Trophoblast cell (in vitro differentiated cells and primary cell): ENCODE data around the gene SUSD1. TPM values are rescaled to one million over a fixed set of nuclear protein-coding genes. Genes with fewer than 3 reads are reported as not detected.

ENCODE experiments used
- DNase-seq, 2 donors: peaks; one replicate each; pipeline ENCODE4 v3.0.0-alpha.2; 2016
- H2AFZ ChIP-seq: 2 replicates; pipeline ENCODE4 v1.6.1; 2013; ENCODE audit warnings: low read length, moderate library complexity, mild to moderate bottlenecking; ENCODE audit not compliant: insufficient read depth, poor library complexity
- H2AK5ac ChIP-seq: 2 replicates; pipeline ENCODE4 v1.6.1; 2013; ENCODE audit warnings: mild to moderate bottlenecking, low read length
- H2BK120ac ChIP-seq: 2 replicates; pipeline ENCODE4 v1.6.1; 2013; ENCODE audit warnings: low read length, mild to moderate bottlenecking, moderate library complexity; ENCODE audit not compliant: insufficient read depth, poor library complexity
- H2BK12ac ChIP-seq: 2 replicates; pipeline ENCODE4 v1.6.1; 2013; ENCODE audit warnings: mild to moderate bottlenecking, low read length, moderate library complexity
- H2BK5ac ChIP-seq: 2 replicates; pipeline ENCODE4 v1.6.1; 2013; ENCODE audit warnings: low read length, low read depth, moderate library complexity, mild to moderate bottlenecking; ENCODE audit not compliant: poor library complexity
- H3K14ac ChIP-seq: 2 replicates; pipeline ENCODE4 v1.6.1; 2013; ENCODE audit warnings: mild to moderate bottlenecking, low read length
- H3K18ac ChIP-seq: 2 replicates; pipeline ENCODE4 v1.6.1; 2013; ENCODE audit warnings: mild to moderate bottlenecking, low read length
- H3K23ac ChIP-seq: 2 replicates; pipeline ENCODE4 v1.6.1; 2013; ENCODE audit warnings: low read length
- H3K27ac ChIP-seq: 2 replicates; pipeline ENCODE4 v1.5.1; 2013; ENCODE audit warnings: low read depth, mild to moderate bottlenecking, inconsistent platforms, low read length, moderate library complexity
- H3K27me3 ChIP-seq: 2 replicates; pipeline ENCODE4 v1.6.1; 2013; ENCODE audit warnings: inconsistent platforms, mild to moderate bottlenecking, low read length, moderate library complexity; ENCODE audit not compliant: insufficient read depth
- H3K36me3 ChIP-seq, 2 experiments: 1 replicate in 1 of 2; 2 replicates in 1 of 2; pipeline ENCODE4 v1.6.1; 2013; ENCODE audit warnings: low read length in 2 of 2, mild to moderate bottlenecking in 2 of 2, moderate library complexity in 1 of 2; ENCODE audit not compliant: insufficient read depth in 2 of 2, control insufficient read depth in 1 of 2
- H3K4ac ChIP-seq: 2 replicates; pipeline ENCODE4 v1.6.1; 2013; ENCODE audit warnings: low read depth, mild to moderate bottlenecking, low read length, moderate library complexity
- H3K4me1 ChIP-seq, 2 experiments: 1 replicate in 1 of 2; 2 replicates in 1 of 2; pipeline ENCODE4 v1.6.1; 2013; ENCODE audit warnings: low read length in 2 of 2, mild to moderate bottlenecking in 2 of 2, moderate library complexity in 1 of 2; ENCODE audit not compliant: insufficient read depth in 2 of 2, control insufficient read depth in 1 of 2
- H3K4me2 ChIP-seq: 2 replicates; pipeline ENCODE4 v1.6.1; 2013; ENCODE audit warnings: inconsistent platforms, mild to moderate bottlenecking, low read length, moderate library complexity
- H3K4me3 ChIP-seq: 2 replicates; pipeline ENCODE4 v1.5.1; 2013; ENCODE audit warnings: mild to moderate bottlenecking, low read depth, low read length, inconsistent platforms
- H3K79me1 ChIP-seq: one replicate; pipeline ENCODE4 v1.6.1; 2013; ENCODE audit warnings: low read length
- H3K79me2 ChIP-seq: 2 replicates; pipeline ENCODE4 v1.6.1; 2013; ENCODE audit warnings: low read length, mild to moderate bottlenecking; ENCODE audit not compliant: control insufficient read depth, insufficient read depth, poor library complexity
- H3K9ac ChIP-seq: 2 replicates; pipeline ENCODE4 v1.6.1; 2013; ENCODE audit warnings: mild to moderate bottlenecking, low read length
- H3K9me3 ChIP-seq: 2 replicates; pipeline ENCODE4 v1.6.1; 2013; ENCODE audit warnings: low read depth, mild to moderate bottlenecking, control low read depth, inconsistent platforms, low read length; ENCODE audit not compliant: insufficient read depth
- H4K12ac ChIP-seq: 2 replicates; pipeline ENCODE4 v1.6.1; 2013; ENCODE audit warnings: low read depth, mild to moderate bottlenecking, low read length, moderate library complexity
- H4K8ac ChIP-seq: 2 replicates; pipeline ENCODE4 v1.6.1; 2013; ENCODE audit warnings: low read depth, mild to moderate bottlenecking, low read length, moderate library complexity
- H4K91ac ChIP-seq: one replicate; pipeline ENCODE4 v1.6.1; 2013; ENCODE audit warnings: low read depth, mild to moderate bottlenecking, low read length, moderate library complexity
- WGBS: extraction: QIAGEN DNeasy Blood & Tissue Kit; methylation state at CpG from one replicate; pipeline ENCODE4 v1.1.7; 2013; ENCODE audit warnings: missing lambda C conversion rate; ENCODE audit not compliant: insufficient read length, insufficient coverage; ENCODE audit errors: extremely low coverage; 5-methylcytosine and 5-hydroxymethylcytosine counted together
- polyA plus RNA-seq: library from polyadenylated mRNA; stranded (reverse); fragments of 200-250 nt; gene quantifications from 2 replicates; pipeline ENCODE4 v1.2.3, GENCODE V29; 2013

Gene SUSD1
- polyA plus RNA-seq = 15.6 TPM in 2 replicates

GRCh38 chr9:112174965-112175795, at the start of gene SUSD1:
SUSD1 (minus strand) TSS chr9:112175297; CDS start chr9:112175235, 62 bp downstream.
- H3K4me3 ChIP-seq = peak within 1 kb of the TSS; percentile 71
- peak within 1 kb of the TSS; percentile 90 for H2BK5ac ChIP-seq
- peak within 1 kb of the TSS; percentile 93 for H2AK5ac ChIP-seq
- peaks cover 33% of the 10 kb centered on the region for H3K79me1 ChIP-seq
- peak within 1 kb of the TSS; percentile 73 for H3K9ac ChIP-seq
- H3K14ac ChIP-seq = peak within 1 kb of the TSS; percentile 69
- H3K4me1 ChIP-seq = peaks cover 23 to 32% of the 10 kb centered on the region in 2 experiments
- H3K9me3 ChIP-seq = no peaks in the 10 kb centered on the region
- DNase-seq = peak; percentile 54 to 70
- peak within 1 kb of the TSS; percentile 81 for H2BK12ac ChIP-seq
- H4K12ac ChIP-seq = peak within 1 kb of the TSS; percentile 71
- peak within 1 kb of the TSS; percentile 84 for H4K8ac ChIP-seq
- H3K27ac ChIP-seq = peak within 1 kb of the TSS; percentile 70
- peak within 1 kb of the TSS; percentile 60 for H3K4ac ChIP-seq
- H3K23ac ChIP-seq = no peak within 1 kb of the TSS
- H2AFZ ChIP-seq = peak within 1 kb of the TSS; percentile 86
- WGBS = no CpG with 5 or more reads among the region's 88 CpGs
- H3K79me2 ChIP-seq = peaks cover 4% of the 10 kb centered on the region
- H3K18ac ChIP-seq = peak within 1 kb of the TSS; percentile 96
- H2BK120ac ChIP-seq = peak within 1 kb of the TSS; percentile 82
- H4K91ac ChIP-seq = peak within 1 kb of the TSS; percentile 98
- H3K36me3 ChIP-seq = no peaks in the 10 kb centered on the region
- peak within 1 kb of the TSS; percentile 72 for H3K4me2 ChIP-seq
- H3K27me3 ChIP-seq = no peaks in the 10 kb centered on the region

- H2AFZ ChIP-seq = no peak overlapping the region
- H4K8ac ChIP-seq = no peak overlapping the region
- H3K36me3 ChIP-seq = peaks cover 10 to 17% of the 10 kb centered on the region in 2 experiments
- DNase-seq = no peak
- H2AK5ac ChIP-seq = no peak overlapping the region
- H3K27ac ChIP-seq = no peak overlapping the region
- H3K27me3 ChIP-seq = no peaks in the 10 kb centered on the region
- H2BK12ac ChIP-seq = no peak overlapping the region
- H3K9ac ChIP-seq = no peak overlapping the region
- no peak overlapping the region for H4K91ac ChIP-seq
- H3K4ac ChIP-seq = no peak overlapping the region
- no peaks in the 10 kb centered on the region for H3K79me1 ChIP-seq
- no peak overlapping the region for H3K4me2 ChIP-seq
- H2BK120ac ChIP-seq = no peak overlapping the region
- WGBS = no CpG with 5 or more reads among the region's 4 CpGs
- no peak overlapping the region for H3K14ac ChIP-seq
- no peaks in the 10 kb centered on the region for H3K4me1 ChIP-seq
- H3K18ac ChIP-seq = no peak overlapping the region
- no peaks in the 10 kb centered on the region for H3K9me3 ChIP-seq
- no peak overlapping the region for H3K23ac ChIP-seq
- no peak overlapping the region for H2BK5ac ChIP-seq
- H3K4me3 ChIP-seq = no peak overlapping the region
- no peaks in the 10 kb centered on the region for H3K79me2 ChIP-seq
- no peak overlapping the region for H4K12ac ChIP-seq
Observed at GRCh38 chr9:112224401-112225289, 49.5 kb upstream of the SUSD1 start.

GRCh38 chr9:112218908-112219307, 43.8 kb upstream of the SUSD1 start:
- H3K9me3 ChIP-seq = no peaks in the 10 kb centered on the region
- no peak overlapping the region for H3K9ac ChIP-seq
- H2AFZ ChIP-seq = no peak overlapping the region
- H3K4me1 ChIP-seq = no peaks in the 10 kb centered on the region
- no peak overlapping the region for H3K27ac ChIP-seq
- no CpG with 5 or more reads among the region's 3 CpGs for WGBS
- H3K79me2 ChIP-seq = no peaks in the 10 kb centered on the region
- DNase-seq = no peak
- H3K4me2 ChIP-seq = no peak overlapping the region
- no peak overlapping the region for H4K12ac ChIP-seq
- H3K4ac ChIP-seq = no peak overlapping the region
- no peak overlapping the region for H3K4me3 ChIP-seq
- no peak overlapping the region for H2BK12ac ChIP-seq
- no peak overlapping the region for H4K8ac ChIP-seq
- peaks cover 11% of the 10 kb centered on the region in 2 experiments for H3K36me3 ChIP-seq
- H4K91ac ChIP-seq = no peak overlapping the region
- no peak overlapping the region for H2BK120ac ChIP-seq
- no peak overlapping the region for H2BK5ac ChIP-seq
- H3K23ac ChIP-seq = no peak overlapping the region
- H3K27me3 ChIP-seq = no peaks in the 10 kb centered on the region
- no peaks in the 10 kb centered on the region for H3K79me1 ChIP-seq
- H3K18ac ChIP-seq = no peak overlapping the region
- H3K14ac ChIP-seq = no peak overlapping the region
- H2AK5ac ChIP-seq = no peak overlapping the region

GRCh38 chr9:112212926-112213325, 37.8 kb upstream of the SUSD1 start:
- no peak for DNase-seq
- Histone ChIP-seq H3K14ac (no peak overlapping the region), H4K8ac (no peak overlapping the region), H3K18ac (no peak overlapping the region), H2BK12ac (no peak overlapping the region), H3K4me1 (no peaks in the 10 kb centered on the region), H2AFZ (no peak overlapping the region), H3K4ac (no peak overlapping the region), H3K36me3 (peaks cover 18 to 24% of the 10 kb centered on the region in 2 experiments), H3K4me3 (no peak overlapping the region), H3K79me1 (no peaks in the 10 kb centered on the region), H2BK120ac (no peak overlapping the region), H3K27ac (no peak overlapping the region), H3K9me3 (no peaks in the 10 kb centered on the region), H3K4me2 (no peak overlapping the region), H2AK5ac (no peak overlapping the region), H3K79me2 (no peaks in the 10 kb centered on the region), H4K12ac (no peak overlapping the region), H3K27me3 (no peaks in the 10 kb centered on the region), H3K23ac (no peak overlapping the region), H3K9ac (no peak overlapping the region), H2BK5ac (no peak overlapping the region), H4K91ac (peak overlapping the region; percentile 37)
- no CpG with 5 or more reads among the region's 2 CpGs for WGBS
